H54 (cell line): ENCODE data around the gene SRP68.
A peak's percentile ranks its signal among the peaks of the same experiment; 100 is the strongest.
"Not testable (repeated sequence)": the region's sequence is repeated elsewhere in the genome, so short reads cannot be mapped to it uniquely, and the experiment has no call there.

Source experiments
- DNase-seq: peaks from one replicate; pipeline ENCODE4 v3.0.0; 2011; ENCODE audit warnings: low spot score, mixed read lengths; ENCODE audit not compliant: insufficient read length
- FAIRE-seq: peaks from 3 replicates; lab custom pipeline; 2011; peaks lifted over from hg19 to GRCh38; lab: Jason Lieb, UNC
- POLR2A ChIP-seq: IDR thresholded peaks from 2 replicates; pipeline ENCODE4 v1.6.1; 2011; ENCODE audit warnings: low read depth, mild to moderate bottlenecking, low read length

The SRP68 gene

GRCh38 chr17:76085066-76085730, 12.9 kb upstream of the SRP68 start:
- no peak for TF ChIP-seq POLR2A
- FAIRE-seq (no peak), DNase-seq (no peak)

DNA sequence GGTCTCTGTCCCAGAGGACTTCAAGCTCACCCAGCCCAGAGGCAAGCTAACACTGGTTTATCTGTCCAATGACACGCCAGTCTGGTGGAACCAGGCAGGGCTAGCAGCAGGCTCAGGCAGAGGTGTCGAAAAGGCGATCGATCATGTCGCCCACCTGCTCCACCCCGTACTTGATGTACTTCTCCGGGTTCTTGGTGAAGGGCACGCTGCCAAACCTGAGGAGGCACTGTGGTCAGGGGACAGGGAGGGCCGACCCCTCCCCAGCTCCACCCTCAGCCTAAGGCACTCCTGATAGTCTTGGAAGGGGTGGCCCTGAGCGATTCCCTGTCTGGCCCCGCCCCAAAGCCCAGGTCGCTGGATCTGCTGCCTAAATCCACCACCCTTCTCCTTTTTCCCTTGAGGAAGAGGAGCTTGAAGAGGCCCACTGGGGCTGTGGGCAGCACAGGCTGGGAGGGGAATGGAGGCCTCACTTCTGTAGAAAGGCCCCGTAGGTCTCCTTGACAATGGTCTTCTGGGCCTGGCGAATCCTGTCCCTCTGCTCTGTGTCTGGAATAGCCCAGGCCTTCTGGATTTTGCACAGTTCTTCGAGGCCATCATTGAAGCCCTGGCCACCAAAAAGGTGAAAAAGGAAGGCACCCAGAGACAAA, 11.3 kb upstream of the SRP68 start:
- no peak for TF ChIP-seq POLR2A
- DNase-seq (no peak), FAIRE-seq (no peak)

DNA sequence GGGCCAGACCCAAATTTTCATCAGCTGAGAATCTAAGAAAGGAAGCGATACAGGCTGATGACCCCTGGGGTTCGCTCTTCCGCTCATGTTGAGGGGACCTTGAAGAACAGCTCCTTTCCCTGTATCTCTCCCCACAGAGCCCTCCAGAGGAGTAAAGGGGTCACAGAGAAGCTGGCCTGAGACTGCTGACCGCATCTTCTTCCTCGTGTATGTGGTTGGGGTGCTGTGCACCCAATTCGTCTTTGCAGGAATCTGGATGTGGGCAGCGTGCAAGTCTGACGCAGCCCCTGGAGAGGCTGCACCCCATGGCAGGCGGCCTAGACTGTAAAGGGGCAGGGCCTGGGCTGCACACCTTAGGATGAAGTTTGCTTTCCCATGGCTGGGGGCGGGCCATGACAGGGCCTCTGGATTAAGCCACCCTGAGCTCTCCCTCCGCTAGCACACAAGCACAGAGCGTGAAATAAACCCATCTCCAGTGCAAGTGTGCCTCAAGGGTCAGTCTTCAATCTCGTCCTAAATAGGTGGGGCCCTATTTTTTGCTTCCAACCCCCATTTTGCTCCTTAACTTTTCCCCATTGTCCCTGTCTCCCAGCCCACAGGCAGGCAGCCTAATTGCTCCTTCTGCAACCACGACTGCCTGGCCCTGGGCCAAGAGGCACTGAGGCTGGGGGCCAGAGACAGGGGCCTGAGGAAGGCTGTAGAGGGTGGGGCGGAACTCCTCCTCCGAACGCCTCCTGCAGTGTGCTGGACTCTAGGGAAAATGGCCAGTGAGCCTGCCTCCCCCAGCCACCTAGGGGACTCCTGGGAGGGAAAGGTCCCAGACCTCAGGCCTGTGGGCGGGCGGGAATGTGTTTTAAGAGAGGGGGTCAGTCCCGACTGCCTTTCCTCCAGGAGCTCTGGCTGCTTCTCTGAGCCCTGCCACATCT, 10.3 kb upstream of the SRP68 start:
- no peak for DNase-seq
- no peak for TF ChIP-seq POLR2A
- FAIRE-seq = no peak

DNA sequence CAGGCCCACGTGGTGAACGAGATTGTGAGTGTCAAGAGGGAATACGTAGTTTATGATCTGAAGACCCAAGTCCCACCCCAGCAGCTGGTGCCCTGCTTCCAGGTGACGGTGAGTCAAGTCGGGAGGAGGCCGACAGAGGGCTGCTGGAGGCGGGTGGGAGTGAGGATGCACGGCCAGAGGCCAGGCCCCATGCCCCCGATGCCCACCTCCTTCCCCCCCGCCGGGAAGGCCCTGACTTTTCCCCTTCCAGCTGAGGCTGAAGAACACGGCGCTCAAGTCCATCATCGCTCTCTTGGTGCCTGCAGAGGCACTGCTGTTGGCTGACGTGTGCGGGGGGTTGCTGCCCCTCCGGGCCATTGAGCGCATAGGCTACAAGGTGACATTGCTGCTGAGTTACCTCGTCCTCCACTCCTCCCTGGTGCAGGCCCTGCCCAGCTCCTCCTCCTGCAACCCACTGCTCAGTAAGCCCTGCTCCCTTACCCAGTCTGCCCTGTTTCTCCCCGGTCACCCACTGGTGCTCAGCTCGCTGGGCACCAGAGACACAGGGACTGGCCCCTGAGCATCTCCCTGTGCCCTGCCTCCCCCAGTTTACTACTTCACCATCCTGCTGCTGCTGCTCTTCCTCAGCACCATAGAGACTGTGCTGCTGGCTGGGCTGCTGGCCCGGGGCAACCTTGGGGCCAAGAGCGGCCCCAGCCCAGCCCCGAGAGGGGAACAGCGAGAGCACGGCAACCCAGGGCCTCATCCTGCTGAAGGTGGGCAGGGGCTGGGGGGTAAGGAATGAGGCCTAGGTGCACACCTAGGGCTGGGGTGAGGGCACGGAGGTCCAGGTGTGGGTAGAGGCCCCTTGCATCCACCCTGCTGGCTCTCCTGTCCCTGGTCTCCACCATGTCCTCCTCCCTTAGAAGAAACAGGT, 9.2 kb upstream of the SRP68 start:
- TF ChIP-seq POLR2A = no peak
- FAIRE-seq (no peak), DNase-seq (no peak)

DNA sequence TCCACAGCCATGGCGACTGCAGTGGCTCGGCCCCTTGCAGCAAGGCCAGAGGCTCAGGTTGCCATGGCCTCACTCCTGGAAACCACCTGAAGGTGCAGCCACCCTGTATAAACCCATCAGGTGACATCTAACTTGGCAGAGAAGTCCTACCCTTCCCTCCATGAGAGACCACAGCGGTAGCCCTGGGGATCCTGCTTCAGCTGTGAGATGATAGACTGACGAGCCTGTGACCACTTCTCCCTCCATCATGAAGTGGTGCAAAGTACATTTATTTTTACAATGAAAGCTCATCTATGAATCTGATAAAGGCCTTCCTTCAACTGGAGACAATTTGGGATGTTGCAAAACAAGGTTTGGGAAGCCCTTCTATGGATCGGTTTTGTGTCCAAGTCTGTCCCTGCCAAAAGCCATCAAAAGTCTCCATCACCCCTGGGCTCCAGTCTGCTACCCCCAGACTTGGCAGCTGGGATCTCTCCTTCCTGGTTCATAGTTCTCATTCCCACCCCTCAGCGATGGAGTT, 8.5 kb upstream of the SRP68 start:
- FAIRE-seq (no peak), DNase-seq (no peak)
- no peak for TF ChIP-seq POLR2A

DNA sequence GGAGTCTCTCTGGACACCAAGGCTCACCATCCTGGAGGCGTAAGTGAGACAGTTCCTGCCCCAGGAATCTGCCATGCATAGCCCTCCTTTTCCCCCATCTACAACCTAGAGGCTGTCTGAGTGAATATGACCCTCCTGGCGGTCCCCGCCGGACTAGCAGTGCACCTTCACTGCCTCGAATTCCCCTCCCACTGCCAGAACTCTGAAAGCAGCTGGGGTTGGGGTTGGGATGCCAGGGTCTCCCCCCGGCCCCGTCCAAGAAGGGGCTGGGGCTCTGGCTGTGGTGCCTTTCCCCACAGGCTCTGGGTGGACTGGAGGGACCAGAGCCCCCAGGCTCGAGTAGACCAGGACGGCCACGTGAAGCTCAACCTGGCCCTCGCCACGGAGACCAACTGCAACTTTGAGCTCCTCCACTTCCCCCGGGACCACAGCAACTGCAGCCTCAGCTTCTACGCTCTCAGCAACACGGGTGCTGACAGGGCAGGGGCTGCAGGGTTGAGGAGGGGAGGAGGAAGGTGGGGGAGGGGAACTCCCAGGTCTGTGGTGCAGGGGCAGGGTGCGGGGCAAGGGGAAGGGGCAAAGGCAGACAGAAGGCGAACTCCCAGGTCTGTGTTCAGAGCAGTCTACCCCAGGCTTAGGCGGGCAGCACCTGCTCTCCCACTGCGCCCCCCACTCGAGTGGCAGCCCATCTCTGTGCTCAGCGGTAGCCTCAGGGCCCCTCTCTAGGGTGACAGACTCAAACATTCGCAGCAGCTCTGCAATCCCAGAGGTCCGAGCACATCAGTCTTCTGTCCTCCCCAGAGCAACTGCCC, 7.8 kb upstream of the SRP68 start:
- DNase-seq (no peak), FAIRE-seq (no peak)
- TF ChIP-seq POLR2A = 0 out of 2 replicates have a peak, but pooled peaks have one; percentile 7

- TF ChIP-seq POLR2A = no peak
- DNase-seq (no peak), FAIRE-seq (no peak)
These were observed 7.2 kb upstream of the SRP68 start for GRCh38 chr17:76079535-76079955.

DNA sequence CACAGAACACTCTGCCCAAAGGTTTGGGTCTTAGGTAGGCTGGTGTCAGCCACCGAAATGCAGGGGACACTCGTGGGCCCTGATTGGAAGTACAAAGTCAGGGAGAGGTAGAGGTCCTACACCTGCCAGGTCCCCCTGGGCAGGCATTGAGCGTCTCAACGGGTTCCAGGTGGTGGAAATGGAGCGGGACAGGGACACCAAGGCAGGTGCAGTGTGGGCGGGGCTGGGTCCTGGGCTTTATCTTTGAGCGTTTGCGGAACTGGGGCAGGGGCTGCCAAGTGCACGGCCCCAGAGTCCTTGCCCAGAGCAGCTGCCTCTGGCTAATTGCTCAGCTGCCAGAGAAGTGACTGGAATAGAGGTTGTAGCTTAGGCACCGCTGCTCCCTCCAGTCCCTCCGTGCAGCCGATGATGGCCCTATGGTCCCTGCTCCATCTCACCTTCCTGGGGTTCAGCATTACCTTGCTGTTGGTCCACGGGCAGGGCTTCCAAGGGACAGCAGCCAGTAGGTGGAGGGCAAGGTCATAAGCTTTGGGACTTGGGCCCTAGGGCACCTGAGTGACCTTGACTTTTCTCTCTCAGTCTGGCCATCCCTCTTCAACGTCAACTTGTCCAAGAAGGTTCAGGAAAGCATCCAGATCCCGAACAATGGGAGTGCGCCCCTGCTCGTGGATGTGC, 6.7 kb upstream of the SRP68 start, which contains the start of gene ZACN:
ZACN (plus strand) TSS at position 323 of the 675 bp plus-strand sequence; CDS start at position 406, 83 bp downstream.
- FAIRE-seq (no peak), DNase-seq (no peak)
- peak; percentile 4; the same call in 1 of the 2 replicates for TF ChIP-seq POLR2A

- FAIRE-seq, DNase-seq: not testable (repeated sequence)
These were observed 6.1 kb upstream of the SRP68 start for GRCh38 chr17:76078370-76078769.

- FAIRE-seq = no peak
- TF ChIP-seq POLR2A = no peak
- no peak for DNase-seq
These were observed 5.3 kb upstream of the SRP68 start for GRCh38 chr17:76077584-76078110.
